SK-N-MC (cell line): ENCODE measurements around the gene SCRT2.
A peak's percentile ranks its signal among the peaks of the same experiment; 100 is the strongest.

Experiments used
- DNase-seq: peaks from one replicate; pipeline ENCODE4 v3.0.0-alpha.2; 2011; ENCODE audit warnings: low read depth, low spot score
- H3K27ac ChIP-seq: fragments of 200-600 bp; sonication (generic); 2 replicates; pipeline ENCODE4 v1.5.1; 2016; ENCODE audit warnings: mixed run types
- H3K36me3 ChIP-seq: fragments of 200-600 bp; sonication (generic); 2 replicates; pipeline ENCODE4 v1.6.1; 2017; ENCODE audit warnings: antibody characterized with exemption, low read length, mixed read lengths; ENCODE audit not compliant: insufficient read depth
- H3K4me3 ChIP-seq: fragments of 200-600 bp; sonication (generic); 2 replicates; pipeline ENCODE4 v1.5.1; 2016
- H3K9ac ChIP-seq: fragments of 200-600 bp; sonication (generic); 2 replicates; pipeline ENCODE4 v1.8.0; 2017; ENCODE audit warnings: mixed run types, mixed read lengths; ENCODE audit not compliant: insufficient read length
- H3K9me3 ChIP-seq: fragments of 200-600 bp; sonication (generic); 2 replicates; pipeline ENCODE4 v1.6.1; 2017; ENCODE audit warnings: low read depth, mild to moderate bottlenecking, antibody characterized with exemption, low read length, moderate library complexity, mixed read lengths
- EZH2 ChIP-seq: fragments of 200-600 bp; sonication (generic); IDR thresholded peaks from one replicate; pipeline ENCODE4 v1.6.1; 2017; ENCODE audit warnings: antibody characterized with exemption
- FOXP2 ChIP-seq: optimal IDR thresholded peaks from 2 replicates; pipeline ENCODE3; 2011; ENCODE audit warnings: mild to moderate bottlenecking, moderate library complexity; ENCODE audit not compliant: insufficient read depth; ENCODE audit errors: extremely low read length, control extremely low read depth
- POLR2AphosphoS5 ChIP-seq: IDR thresholded peaks from 2 replicates; pipeline ENCODE4 v1.6.1; 2012; ENCODE audit warnings: mild to moderate bottlenecking, low read depth, low read length, borderline replicate concordance

SCRT2 gene

DNA sequence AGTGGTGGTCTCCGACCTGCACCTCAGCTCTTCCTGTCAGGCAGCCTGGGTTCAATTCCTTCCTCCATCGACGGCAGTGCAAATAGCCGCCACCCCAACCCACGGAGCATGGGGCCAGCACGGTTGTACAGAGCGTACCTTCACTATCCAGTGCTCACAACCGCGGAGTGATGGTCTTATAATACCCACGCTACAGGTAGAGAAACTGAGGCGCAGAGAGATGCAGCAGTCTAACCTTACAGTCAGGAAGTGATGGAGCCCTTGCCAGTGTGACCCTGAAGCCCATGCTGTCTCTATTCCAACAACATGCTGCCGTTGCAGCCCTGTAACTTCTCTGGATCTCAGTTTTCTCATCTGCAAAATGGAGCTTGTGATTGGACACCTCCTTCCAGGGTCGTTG, 11.0 kb downstream of the SCRT2 start:
- no peak for DNase-seq
- no peak overlapping the region for H3K27ac ChIP-seq
- no peak overlapping the region for H3K9ac ChIP-seq
- no peaks in the 10 kb centered on the region for H3K9me3 ChIP-seq
- TF ChIP-seq FOXP2, result no peak
- no peak for TF ChIP-seq EZH2
- TF ChIP-seq POLR2AphosphoS5, result no peak
- no peak overlapping the region for H3K4me3 ChIP-seq
- no peaks in the 10 kb centered on the region for H3K36me3 ChIP-seq

- H3K27ac ChIP-seq, result no peak overlapping the region
- no peak for DNase-seq
- no peak overlapping the region for H3K9ac ChIP-seq
- TF ChIP-seq POLR2AphosphoS5, result no peak
- no peak for TF ChIP-seq EZH2
- no peak for TF ChIP-seq FOXP2
- no peak overlapping the region for H3K4me3 ChIP-seq
- H3K36me3 ChIP-seq, result no peaks in the 10 kb centered on the region
- H3K9me3 ChIP-seq, result no peaks in the 10 kb centered on the region
Measured at GRCh38 chr20:664151-664550, 11.5 kb downstream of the SCRT2 start.

GRCh38 chr20:663315-664090, 12.1 kb downstream of the SCRT2 start:
- no peak for DNase-seq
- H3K4me3 ChIP-seq, result no peak overlapping the region
- H3K27ac ChIP-seq, result no peak overlapping the region
- no peak overlapping the region for H3K9ac ChIP-seq
- H3K36me3 ChIP-seq, result no peaks in the 10 kb centered on the region
- TF ChIP-seq EZH2 (peak; percentile 82), FOXP2 (no peak)
- H3K9me3 ChIP-seq, result no peaks in the 10 kb centered on the region

DNA sequence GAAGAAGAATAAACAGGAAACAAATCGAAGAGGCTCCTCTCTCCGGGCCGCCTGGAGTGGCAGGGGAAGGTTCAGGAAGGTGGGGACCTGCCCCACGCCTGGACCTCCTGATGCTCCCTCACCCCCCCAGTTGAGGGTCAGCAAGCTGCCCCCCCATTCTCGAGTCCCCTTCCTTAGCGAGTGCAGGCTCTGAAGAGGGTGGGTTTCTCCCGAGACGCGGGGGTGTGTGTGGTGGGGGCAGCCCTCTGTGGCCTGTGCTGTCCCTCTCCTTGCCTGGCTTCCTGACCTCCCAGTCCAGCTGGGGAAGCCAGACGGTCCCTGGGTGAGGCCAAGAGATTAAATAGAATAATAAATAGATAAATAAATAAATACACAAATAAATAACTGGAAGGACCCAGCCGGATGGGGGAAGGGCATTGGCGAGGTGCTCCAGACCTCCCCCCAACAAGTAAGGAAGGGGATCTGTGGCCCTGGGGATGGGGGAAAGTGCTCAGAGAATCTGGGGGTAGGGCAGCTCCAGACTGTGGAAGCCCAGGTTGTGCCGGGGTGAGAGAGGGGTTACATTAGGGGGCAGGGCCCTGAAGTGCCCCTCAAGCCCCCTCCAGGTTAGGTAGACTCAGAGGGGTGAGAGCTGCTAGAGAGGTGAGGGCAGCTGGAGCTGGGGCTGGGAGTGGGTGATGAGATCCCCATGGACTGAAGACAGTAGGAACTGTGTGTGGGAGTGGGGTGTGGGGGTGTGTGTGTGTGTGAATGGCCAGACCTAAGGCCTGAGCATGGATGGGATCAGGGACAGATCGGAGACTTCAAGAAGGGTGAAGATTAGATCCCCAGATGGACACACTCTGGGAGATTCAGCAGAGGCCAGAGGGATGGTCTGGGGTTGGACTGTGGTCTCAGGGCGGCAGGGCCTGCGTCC, 13.1 kb downstream of the SCRT2 start:
- H3K4me3 ChIP-seq, result no peak overlapping the region
- no peak for TF ChIP-seq FOXP2
- no peak for TF ChIP-seq POLR2AphosphoS5
- no peak for TF ChIP-seq EZH2
- H3K27ac ChIP-seq, result no peak overlapping the region
- no peaks in the 10 kb centered on the region for H3K9me3 ChIP-seq
- H3K9ac ChIP-seq, result no peak overlapping the region
- H3K36me3 ChIP-seq, result no peaks in the 10 kb centered on the region
- DNase-seq, result no peak

GRCh38 chr20:661474-662270, 13.9 kb downstream of the SCRT2 start:
- no peak overlapping the region for H3K9ac ChIP-seq
- H3K27ac ChIP-seq, result no peak overlapping the region
- no peak overlapping the region for H3K4me3 ChIP-seq
- no peaks in the 10 kb centered on the region for H3K9me3 ChIP-seq
- no peak for DNase-seq
- no peaks in the 10 kb centered on the region for H3K36me3 ChIP-seq
- TF ChIP-seq FOXP2, result no peak
- TF ChIP-seq EZH2, result no peak
- no peak for TF ChIP-seq POLR2AphosphoS5

DNA sequence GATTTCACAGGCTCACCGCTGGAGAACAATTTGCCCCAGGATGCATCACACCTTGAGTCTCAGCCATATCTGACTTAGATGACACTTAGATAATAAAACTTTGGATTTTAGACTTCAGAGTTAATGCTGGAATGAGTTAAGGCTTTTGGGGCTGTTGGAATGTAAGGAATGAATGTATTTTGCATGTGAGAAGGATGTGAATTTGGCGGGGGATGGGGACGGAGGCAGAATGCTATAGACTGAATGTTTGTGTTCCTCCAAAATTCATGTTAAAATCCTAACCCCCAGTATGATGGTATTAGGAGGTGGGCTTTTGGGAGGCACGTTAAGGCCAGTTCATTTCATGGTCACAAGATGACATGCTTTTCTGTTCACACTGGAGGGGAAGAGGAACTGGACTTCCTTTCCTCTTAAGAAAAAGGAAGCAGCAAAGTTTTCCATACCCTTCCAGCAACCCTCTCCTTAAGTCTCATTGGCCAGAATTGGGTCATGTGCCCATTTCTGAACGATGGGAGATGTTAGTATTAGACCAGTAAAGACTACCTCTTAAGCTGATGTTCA, 16.8 kb downstream of the SCRT2 start:
- TF ChIP-seq FOXP2, result no peak
- TF ChIP-seq POLR2AphosphoS5, result no peak
- TF ChIP-seq EZH2, result no peak
- Histone ChIP-seq H3K27ac (no peak overlapping the region), H3K9me3 (no peaks in the 10 kb centered on the region), H3K36me3 (no peaks in the 10 kb centered on the region), H3K9ac (no peak overlapping the region), H3K4me3 (no peak overlapping the region)
- no peak for DNase-seq

GRCh38 chr20:658202-658601, 17.4 kb downstream of the SCRT2 start:
- H3K9me3 ChIP-seq, result no peaks in the 10 kb centered on the region
- H3K36me3 ChIP-seq, result no peaks in the 10 kb centered on the region
- H3K4me3 ChIP-seq, result no peak overlapping the region
- no peak overlapping the region for H3K9ac ChIP-seq
- TF ChIP-seq EZH2 (no peak), POLR2AphosphoS5 (no peak), FOXP2 (no peak)
- H3K27ac ChIP-seq, result no peak overlapping the region
- DNase-seq, result no peak
